HepG2 (cell line): Measurements from ENCODE around the gene MYADML2. TPM values are rescaled to one million over a fixed set of nuclear protein-coding genes. Genes with fewer than 3 reads are reported as not detected.

Source experiments
- CCDC6 ChIP-seq: sonication (generic); formaldehyde crosslinking; IDR thresholded peaks from 2 replicates; pipeline ENCODE4 v1.8.1; 2022; ENCODE audit warnings: mild to moderate bottlenecking, missing genetic modification reagents, moderate library complexity
- CHCHD3 ChIP-seq: sonication (generic); formaldehyde crosslinking; IDR thresholded peaks from 2 replicates; pipeline ENCODE4 v1.8.0; 2022; ENCODE audit warnings: mild to moderate bottlenecking, missing genetic modification reagents, moderate library complexity
- HDAC2 ChIP-seq: sonication (generic); formaldehyde crosslinking; IDR thresholded peaks from 2 replicates; pipeline ENCODE4 v1.4.0; 2020; ENCODE audit warnings: missing genetic modification reagents
- IKZF5 ChIP-seq: IDR thresholded peaks from 2 replicates; pipeline ENCODE4 v1.6.1; 2018; ENCODE audit warnings: missing genetic modification reagents, mild to moderate bottlenecking, missing compliant biosample characterization
- KMT2B ChIP-seq: IDR thresholded peaks from 2 replicates; pipeline ENCODE4 v1.6.1; 2016; ENCODE audit warnings: missing genetic modification reagents, missing compliant biosample characterization
- MAZ ChIP-seq, 2 experiments: sonication (generic) in 1 of 2; formaldehyde crosslinking in 1 of 2; IDR thresholded peaks; 2 replicates each; pipeline versions ENCODE4 v1.5.0 to v1.6.1; 2012 to 2020; ENCODE audit warnings: low read depth in 2 of 2, mild to moderate bottlenecking in 2 of 2, borderline replicate concordance in 1 of 2, improper control_type of control experiment in 1 of 2, low read length in 1 of 2, missing genetic modification reagents in 1 of 2, moderate library complexity in 1 of 2
- MED1 ChIP-seq: sonication (generic); formaldehyde crosslinking; IDR thresholded peaks from 2 replicates; pipeline ENCODE4 v1.4.0; 2020; ENCODE audit warnings: missing genetic modification reagents
- NBN ChIP-seq: fragments of 450-650 bp; conservative IDR thresholded peaks from 2 replicates; pipeline ENCODE4 v1.6.1; 2017
- NFIC ChIP-seq: IDR thresholded peaks from 2 replicates; pipeline ENCODE4 v1.6.1; 2012; ENCODE audit warnings: mild to moderate bottlenecking, low read length, inconsistent platforms
- POGK ChIP-seq: sonication (generic); formaldehyde crosslinking; conservative IDR thresholded peaks from 2 replicates; pipeline ENCODE4 v1.8.0; 2022; ENCODE audit warnings: mild to moderate bottlenecking, moderate library complexity, missing genetic modification reagents
- RFX1 ChIP-seq: fragments of 450-650 bp; IDR thresholded peaks from 2 replicates; pipeline ENCODE4 v1.6.1; 2017
- RXRA ChIP-seq: sonication (generic); formaldehyde crosslinking; IDR thresholded peaks from 2 replicates; pipeline ENCODE4 v1.5.1; 2020; ENCODE audit warnings: missing genetic modification reagents
- SIX4 ChIP-seq: sonication (generic); formaldehyde crosslinking; IDR thresholded peaks from 2 replicates; pipeline ENCODE4 v1.4.0; 2020; ENCODE audit warnings: missing genetic modification reagents
- SNAPC2 ChIP-seq: sonication (generic); formaldehyde crosslinking; IDR thresholded peaks from 2 replicates; pipeline ENCODE4 v1.8.1; 2022; ENCODE audit warnings: mild to moderate bottlenecking, missing genetic modification reagents
- SRY ChIP-seq: sonication (generic); formaldehyde crosslinking; IDR thresholded peaks from 2 replicates; pipeline ENCODE4 v1.8.0; 2022; ENCODE audit warnings: mild to moderate bottlenecking, missing genetic modification reagents
- STAG1 ChIP-seq: sonication (generic); formaldehyde crosslinking; IDR thresholded peaks from 2 replicates; pipeline ENCODE4 v1.4.0; 2020; ENCODE audit warnings: missing genetic modification reagents
- TAF1 ChIP-seq: sonication (generic); formaldehyde crosslinking; IDR thresholded peaks from 2 replicates; pipeline ENCODE4 v1.4.0; 2020; ENCODE audit warnings: missing genetic modification reagents
- TOE1 ChIP-seq: sonication (generic); formaldehyde crosslinking; IDR thresholded peaks from 2 replicates; pipeline ENCODE4 v1.4.0; 2020; ENCODE audit warnings: mild to moderate bottlenecking, missing genetic modification reagents
- ZNF292 ChIP-seq: sonication (generic); formaldehyde crosslinking; IDR thresholded peaks from 2 replicates; pipeline ENCODE4 v1.8.1; 2022; ENCODE audit warnings: mild to moderate bottlenecking, low read depth, missing genetic modification reagents, borderline replicate concordance
- ZNF501 ChIP-seq: sonication (generic); formaldehyde crosslinking; IDR thresholded peaks from 2 replicates; pipeline ENCODE4 v1.5.1; 2020; ENCODE audit warnings: mild to moderate bottlenecking, moderate library complexity, missing genetic modification reagents
- ZNF513 ChIP-seq: sonication (generic); formaldehyde crosslinking; conservative IDR thresholded peaks from 2 replicates; pipeline ENCODE4 v1.5.0; 2020; ENCODE audit warnings: missing genetic modification reagents
- ZNF782 ChIP-seq: sonication (generic); formaldehyde crosslinking; IDR thresholded peaks from 2 replicates; pipeline ENCODE4 v1.4.0; 2020; ENCODE audit warnings: missing genetic modification reagents, mild to moderate bottlenecking, borderline replicate concordance
- ZNF792 ChIP-seq: IDR thresholded peaks from 2 replicates; pipeline ENCODE4 v1.6.1; 2016
- ZNF83 ChIP-seq: sonication (generic); formaldehyde crosslinking; IDR thresholded peaks from 2 replicates; pipeline ENCODE4 v1.4.0; 2020; ENCODE audit warnings: missing genetic modification reagents, mild to moderate bottlenecking, borderline replicate concordance
- polyA plus RNA-seq, 8 experiments: library from polyadenylated mRNA; depleted of rRNA in 3 of 8; stranded (reverse) in 7 of 8; unstranded in 1 of 8; fragments of >200 nt; fragmentation: Illumina TruSeq in 4 of 8; extraction: Trizol in 4 of 8; gene quantifications; 2 replicates each; pipeline versions ENCODE4 v1.2.1 to v1.2.3, GENCODE V29; 2011 to 2016; ENCODE audit warnings: low read depth in 4 of 8, missing spikeins in 1 of 8, mixed read lengths in 1 of 8; ENCODE audit not compliant: insufficient read depth in 1 of 8
- total RNA-seq, 5 experiments: library from RNA; depleted of rRNA; stranded (reverse); fragments of >200 nt; fragmentation: Illumina TruSeq; extraction: Trizol; gene quantifications; 2 replicates each; pipeline ENCODE4 v1.2.3, GENCODE V29; 2016; ENCODE audit warnings: low read depth in 1 of 5
- TF ChIP-seq, protein P1 (sequence below): sonication (generic); formaldehyde crosslinking; IDR thresholded peaks from 2 replicates; pipeline ENCODE4 v1.8.0; 2022; ENCODE audit warnings: mild to moderate bottlenecking, missing genetic modification reagents; ENCODE audit not compliant: insufficient replicate concordance

The MYADML2 gene
- total and polyA plus RNA-seq, 2 of the 13 experiments (the other 11 are each of a cell fraction or from before 2014, with no cell fraction given) = not detected

DNA sequence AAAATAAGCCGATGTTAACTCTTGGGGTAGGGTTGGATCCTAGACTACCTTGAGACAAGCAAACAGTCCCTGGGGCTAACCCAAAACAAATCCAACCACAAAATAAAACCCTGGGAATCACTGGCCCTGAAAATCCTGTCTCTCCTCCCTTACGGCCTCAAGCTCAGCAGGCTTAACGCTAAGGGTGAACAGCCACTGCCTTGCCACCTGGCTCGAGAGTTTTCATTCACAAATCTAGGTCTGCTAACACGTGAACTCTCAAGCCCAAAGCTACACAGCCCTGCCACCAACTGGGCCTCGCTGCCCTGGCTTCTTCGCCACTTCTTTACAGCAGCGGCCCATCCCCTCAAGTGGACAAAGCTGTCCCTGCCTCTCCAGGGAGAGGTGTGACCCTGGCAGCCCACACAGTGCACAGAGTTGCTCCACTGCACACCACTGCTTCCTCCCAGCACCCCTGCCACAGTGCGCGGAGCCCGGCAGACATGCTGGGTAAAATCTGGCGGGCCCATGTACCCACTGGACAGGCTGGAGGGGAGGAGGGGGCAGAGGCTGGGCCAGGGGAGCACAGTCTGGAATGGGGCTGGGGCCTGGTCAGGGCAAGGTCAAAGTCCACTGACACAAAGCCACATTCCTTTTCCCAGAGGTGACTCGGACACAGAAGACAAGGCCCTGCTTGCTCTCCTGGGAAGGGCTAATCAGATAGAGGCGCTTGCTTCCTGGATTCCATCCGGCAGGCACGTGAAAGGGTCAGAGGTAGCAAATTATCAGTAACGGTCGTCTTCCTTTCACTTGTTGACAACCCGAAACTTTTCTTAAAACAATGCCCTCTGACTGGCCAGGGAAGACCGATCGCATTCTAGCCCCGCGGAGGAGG, 36.8 kb downstream of the MYADML2 start (continued):
- TF ChIP-seq IKZF5 (CRISPR knock-in tag) (peak; percentile 92), POGK (CRISPR knock-in tag) (peak; percentile 60; the same call in 1 of the 2 replicates), RXRA (CRISPR knock-in tag) (peak; percentile 97), ZNF83 (no peak; the same call in 1 of the 2 replicates), SRY (CRISPR knock-in tag) (no peak), CHCHD3 (CRISPR knock-in tag) (no peak; the same call in 1 of the 2 replicates), NFIC (no peak; the same call in 1 of the 2 replicates), TOE1 (CRISPR knock-in tag) (no peak), ZNF792 (CRISPR knock-in tag) (peak; percentile 29; the same call in 1 of the 2 replicates), KMT2B (peak; percentile 53), ZNF501 (CRISPR knock-in tag) (peak; percentile 88), RFX1 (no peak), ZNF782 (CRISPR knock-in tag) (no peak), HDAC2 (CRISPR knock-in tag) (peak; percentile 88), ZNF292 (no peak), TAF1 (CRISPR knock-in tag) (peak; percentile 80), SIX4 (CRISPR knock-in tag) (no peak), SNAPC2 (CRISPR knock-in tag) (no peak), CCDC6 (CRISPR knock-in tag) (no peak; the same call in 1 of the 2 replicates), MED1 (CRISPR knock-in tag) (peak; percentile 93), NBN (no peak), STAG1 (CRISPR knock-in tag) (peak; percentile 18; the same call in 1 of the 2 replicates), ZNF513 (CRISPR knock-in tag) (no peak), MAZ (IDR thresholded peaks at IDR 0.05; ENCODE audit: borderline replicate concordance, low read depth, low read length) (peak; percentile 84), MAZ (CRISPR knock-in tag; IDR thresholded peaks at IDR 0.05; ENCODE audit: low read depth) (peak; percentile 85)
- TF ChIP-seq, protein P1, sequence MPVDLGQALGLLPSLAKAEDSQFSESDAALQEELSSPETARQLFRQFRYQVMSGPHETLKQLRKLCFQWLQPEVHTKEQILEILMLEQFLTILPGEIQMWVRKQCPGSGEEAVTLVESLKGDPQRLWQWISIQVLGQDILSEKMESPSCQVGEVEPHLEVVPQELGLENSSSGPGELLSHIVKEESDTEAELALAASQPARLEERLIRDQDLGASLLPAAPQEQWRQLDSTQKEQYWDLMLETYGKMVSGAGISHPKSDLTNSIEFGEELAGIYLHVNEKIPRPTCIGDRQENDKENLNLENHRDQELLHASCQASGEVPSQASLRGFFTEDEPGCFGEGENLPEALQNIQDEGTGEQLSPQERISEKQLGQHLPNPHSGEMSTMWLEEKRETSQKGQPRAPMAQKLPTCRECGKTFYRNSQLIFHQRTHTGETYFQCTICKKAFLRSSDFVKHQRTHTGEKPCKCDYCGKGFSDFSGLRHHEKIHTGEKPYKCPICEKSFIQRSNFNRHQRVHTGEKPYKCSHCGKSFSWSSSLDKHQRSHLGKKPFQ (CRISPR knock-in tag) = peak; percentile 83
